PFSK-1 (cell line): Measurements from ENCODE around the gene GCLC.

Source experiments
- FOXP2 ChIP-seq: optimal IDR thresholded peaks from 2 replicates; pipeline ENCODE3; 2011; ENCODE audit warnings: borderline replicate concordance, control low read depth, inconsistent platforms; ENCODE audit not compliant: insufficient read depth; ENCODE audit errors: extremely low read length, extremely low read depth
- POLR2AphosphoS5 ChIP-seq: IDR thresholded peaks from 2 replicates; pipeline ENCODE4 v1.6.1; 2012; ENCODE audit warnings: low read depth, mild to moderate bottlenecking, control low read depth, low read length, moderate library complexity
- SIN3A ChIP-seq: IDR thresholded peaks from 2 replicates; pipeline ENCODE4 v1.6.1; 2012; ENCODE audit warnings: mild to moderate bottlenecking, low read length, moderate library complexity, borderline replicate concordance; ENCODE audit not compliant: insufficient read depth
- TAF1 ChIP-seq: IDR thresholded peaks from 2 replicates; pipeline ENCODE4 v1.6.1; 2012; ENCODE audit warnings: low read length, control low read depth, borderline replicate concordance; ENCODE audit not compliant: insufficient read depth
- TF ChIP-seq, protein P1 (sequence below), 2 experiments: IDR thresholded peaks; 2 replicates each; pipeline versions ENCODE4 v1.6.1 to v1.8.0; 2011 to 2012; ENCODE audit warnings: low read depth in 2 of 2, low read length in 2 of 2, control low read depth in 1 of 2, inconsistent platforms in 1 of 2, mild to moderate bottlenecking in 1 of 2, moderate library complexity in 1 of 2; ENCODE audit not compliant: insufficient read depth in 1 of 2

GCLC gene

DNA sequence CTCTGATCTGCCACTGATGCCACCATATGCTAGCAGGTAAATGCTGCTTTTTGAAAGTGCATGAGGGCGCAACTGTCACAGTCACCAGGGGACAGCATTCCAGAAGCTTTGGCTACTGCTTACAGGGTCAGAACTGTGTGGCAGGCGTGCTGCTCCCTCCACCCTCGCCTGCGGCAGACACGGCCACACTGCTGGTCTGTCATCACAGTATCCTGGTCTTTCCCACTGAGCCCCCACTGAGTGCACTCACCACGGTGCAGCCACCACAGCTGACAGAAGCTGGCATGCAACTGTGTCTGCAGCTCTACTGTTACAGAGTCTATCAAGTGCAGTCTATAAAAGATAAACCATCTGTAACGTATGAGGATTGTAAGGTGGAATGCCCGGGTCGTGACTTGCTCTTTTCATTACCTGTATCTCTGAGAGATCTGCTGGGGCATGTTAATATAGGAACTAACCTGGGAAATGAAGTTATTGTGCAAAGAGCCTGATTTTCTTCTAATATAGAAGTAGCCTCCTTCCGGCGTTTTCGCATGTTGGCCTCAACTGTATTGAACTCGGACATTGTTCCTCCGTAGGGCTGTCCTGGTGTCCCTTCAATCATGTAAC, 24.5 kb downstream of the GCLC start:
- no peak for TF ChIP-seq TAF1
- no peak for TF ChIP-seq FOXP2
- TF ChIP-seq SIN3A: no peak
- no peak for TF ChIP-seq POLR2AphosphoS5
- TF ChIP-seq, protein P1, sequence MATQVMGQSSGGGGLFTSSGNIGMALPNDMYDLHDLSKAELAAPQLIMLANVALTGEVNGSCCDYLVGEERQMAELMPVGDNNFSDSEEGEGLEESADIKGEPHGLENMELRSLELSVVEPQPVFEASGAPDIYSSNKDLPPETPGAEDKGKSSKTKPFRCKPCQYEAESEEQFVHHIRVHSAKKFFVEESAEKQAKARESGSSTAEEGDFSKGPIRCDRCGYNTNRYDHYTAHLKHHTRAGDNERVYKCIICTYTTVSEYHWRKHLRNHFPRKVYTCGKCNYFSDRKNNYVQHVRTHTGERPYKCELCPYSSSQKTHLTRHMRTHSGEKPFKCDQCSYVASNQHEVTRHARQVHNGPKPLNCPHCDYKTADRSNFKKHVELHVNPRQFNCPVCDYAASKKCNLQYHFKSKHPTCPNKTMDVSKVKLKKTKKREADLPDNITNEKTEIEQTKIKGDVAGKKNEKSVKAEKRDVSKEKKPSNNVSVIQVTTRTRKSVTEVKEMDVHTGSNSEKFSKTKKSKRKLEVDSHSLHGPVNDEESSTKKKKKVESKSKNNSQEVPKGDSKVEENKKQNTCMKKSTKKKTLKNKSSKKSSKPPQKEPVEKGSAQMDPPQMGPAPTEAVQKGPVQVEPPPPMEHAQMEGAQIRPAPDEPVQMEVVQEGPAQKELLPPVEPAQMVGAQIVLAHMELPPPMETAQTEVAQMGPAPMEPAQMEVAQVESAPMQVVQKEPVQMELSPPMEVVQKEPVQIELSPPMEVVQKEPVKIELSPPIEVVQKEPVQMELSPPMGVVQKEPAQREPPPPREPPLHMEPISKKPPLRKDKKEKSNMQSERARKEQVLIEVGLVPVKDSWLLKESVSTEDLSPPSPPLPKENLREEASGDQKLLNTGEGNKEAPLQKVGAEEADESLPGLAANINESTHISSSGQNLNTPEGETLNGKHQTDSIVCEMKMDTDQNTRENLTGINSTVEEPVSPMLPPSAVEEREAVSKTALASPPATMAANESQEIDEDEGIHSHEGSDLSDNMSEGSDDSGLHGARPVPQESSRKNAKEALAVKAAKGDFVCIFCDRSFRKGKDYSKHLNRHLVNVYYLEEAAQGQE (IDR thresholded peaks at IDR 0.05; ENCODE audit: insufficient read depth in 1 of 2, low read depth in 2 of 2, low read length in 2 of 2): no peak

GRCh38 chr6:53518862-53519261, 26.0 kb downstream of the GCLC start:
- TF ChIP-seq TAF1 (no peak), POLR2AphosphoS5 (no peak), FOXP2 (no peak), SIN3A (no peak)
- TF ChIP-seq, protein P1 (IDR thresholded peaks at IDR 0.05; ENCODE audit: insufficient read depth in 1 of 2, low read depth in 2 of 2, low read length in 2 of 2): no peak

GRCh38 chr6:53517021-53517420, 27.9 kb downstream of the GCLC start:
- TF ChIP-seq SIN3A: no peak
- TF ChIP-seq, protein P1 (IDR thresholded peaks at IDR 0.05; ENCODE audit: insufficient read depth in 1 of 2, low read depth in 2 of 2, low read length in 2 of 2): no peak
- no peak for TF ChIP-seq TAF1
- TF ChIP-seq FOXP2: no peak
- TF ChIP-seq POLR2AphosphoS5: no peak

- TF ChIP-seq FOXP2: no peak
- TF ChIP-seq POLR2AphosphoS5: no peak
- no peak for TF ChIP-seq SIN3A
- no peak for TF ChIP-seq TAF1
- TF ChIP-seq, protein P1 (IDR thresholded peaks at IDR 0.05; ENCODE audit: insufficient read depth in 1 of 2, low read depth in 2 of 2, low read length in 2 of 2): no peak
Observed at GRCh38 chr6:53514677-53515076, 30.2 kb downstream of the GCLC start.

DNA sequence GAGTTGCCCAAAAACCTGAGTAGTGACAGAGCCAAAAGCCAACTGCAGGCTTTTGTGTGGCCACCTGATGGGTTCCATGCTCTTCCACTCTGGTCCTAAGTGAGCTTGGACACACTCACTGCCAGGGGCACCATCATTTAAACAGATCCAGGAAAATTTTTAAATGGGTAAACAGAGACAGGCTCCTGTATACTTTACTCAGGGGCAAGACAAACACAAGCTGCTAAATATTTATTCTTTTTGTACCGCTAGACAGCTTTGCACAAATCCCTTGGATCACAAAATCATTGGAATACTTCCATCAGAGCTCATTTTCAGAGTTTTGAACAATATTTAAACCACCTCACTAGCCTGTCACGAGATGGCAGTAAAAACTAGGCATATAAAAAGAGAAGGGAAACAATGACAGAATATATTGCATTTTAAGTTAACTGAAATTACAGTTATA, 31.4 kb downstream of the GCLC start:
- TF ChIP-seq POLR2AphosphoS5 (no peak), SIN3A (no peak), TAF1 (no peak), FOXP2 (no peak)
- TF ChIP-seq, protein P1 (IDR thresholded peaks at IDR 0.05; ENCODE audit: insufficient read depth in 1 of 2, low read depth in 2 of 2, low read length in 2 of 2): no peak
